ENCODE data around the gene TEX264. TPM values are rescaled to one million over a fixed set of nuclear protein-coding genes. Genes with fewer than 3 reads are reported as not detected.

TEX264 gene
- polyA plus RNA-seq, 3 donors: 58.3 to 108 (median 80.8) TPM

DNA sequence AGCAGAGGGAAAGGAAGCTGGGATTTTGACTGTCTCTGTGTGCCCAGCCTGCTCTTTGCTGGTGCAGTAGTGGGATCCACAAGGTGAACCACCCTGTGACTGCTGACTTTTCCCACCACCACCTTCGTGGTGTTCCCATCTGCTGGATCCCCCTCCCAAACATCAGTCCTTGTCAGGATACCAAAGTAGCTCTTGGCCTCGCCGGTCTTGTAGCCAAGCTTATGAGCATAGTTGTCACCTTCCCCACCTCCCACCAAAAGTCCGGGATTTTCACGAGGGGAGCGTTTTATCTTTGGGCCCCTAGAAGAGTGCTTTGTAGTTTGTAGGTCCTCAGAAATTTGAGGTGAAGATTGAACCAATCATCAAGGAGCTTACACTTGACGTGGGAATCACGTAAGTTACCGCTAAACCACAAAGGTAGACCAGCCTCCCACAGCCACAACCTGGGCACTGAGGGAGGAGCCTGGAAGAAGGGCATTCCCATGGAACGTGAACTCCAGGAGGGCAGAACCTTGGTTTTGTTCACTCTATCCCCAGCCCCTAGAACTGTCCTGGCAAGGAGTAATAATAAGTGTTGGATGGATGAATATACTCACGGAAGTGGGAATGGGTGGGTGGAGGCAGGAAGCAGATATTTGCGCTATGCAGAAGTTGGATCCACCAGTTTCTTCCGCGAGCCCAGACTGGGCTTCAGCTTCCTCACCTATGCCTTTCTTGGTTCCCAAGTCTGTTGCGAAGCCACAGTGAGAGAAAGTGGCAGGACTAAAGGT, 814 bp upstream of the TEX264 start:
- Histone ChIP-seq H3K4me2 (replicated peaks; ENCODE audit: extremely low read depth, low read length, poor library complexity, severe bottlenecking) (peak overlapping the region; percentile 99), H3K27ac (ENCODE audit: low read depth in 1 of 2, low read length in 2 of 2) (peak overlapping the region; percentile 81 to 89), H4K20me1 (ENCODE audit: insufficient read depth, low read length) (peaks cover 26% of the 10 kb centered on the region), H3K27me3 (ENCODE audit: control insufficient read depth in 2 of 2, insufficient read depth in 2 of 2, low read length in 2 of 2) (no peaks in the 10 kb centered on the region), H3K79me2 (ENCODE audit: insufficient read depth, low read length) (peaks cover 34% of the 10 kb centered on the region), H3K9ac (ENCODE audit: insufficient read depth, low read length, poor library complexity, severe bottlenecking) (peak overlapping the region; percentile 80), H3K36me3 (replicated peaks in 1 of 2; ENCODE audit: control insufficient read depth in 1 of 2, insufficient read depth in 2 of 2, low read length in 2 of 2) (peaks cover 12 to 19% of the 10 kb centered on the region in 2 donors), H3K4me3 (replicated peaks in 1 of 3; ENCODE audit: low read depth in 2 of 3, low read length in 3 of 3) (peak overlapping the region; percentile 11 to 96 (median 95)), H2AFZ (ENCODE audit: insufficient read depth, low read depth, low read length, poor library complexity, severe bottlenecking) (peak overlapping the region; percentile 96), H3K4me1 (ENCODE audit: control insufficient read depth in 1 of 2, insufficient read depth in 2 of 2, low read length in 2 of 2) (peaks cover 47 to 72% of the 10 kb centered on the region in 2 donors), H3K9me3 (replicated peaks in 1 of 2; ENCODE audit: control insufficient read depth in 1 of 2, insufficient read depth in 1 of 2, low read length in 2 of 2) (no peaks in the 10 kb centered on the region)
- TF ChIP-seq, protein P1, sequence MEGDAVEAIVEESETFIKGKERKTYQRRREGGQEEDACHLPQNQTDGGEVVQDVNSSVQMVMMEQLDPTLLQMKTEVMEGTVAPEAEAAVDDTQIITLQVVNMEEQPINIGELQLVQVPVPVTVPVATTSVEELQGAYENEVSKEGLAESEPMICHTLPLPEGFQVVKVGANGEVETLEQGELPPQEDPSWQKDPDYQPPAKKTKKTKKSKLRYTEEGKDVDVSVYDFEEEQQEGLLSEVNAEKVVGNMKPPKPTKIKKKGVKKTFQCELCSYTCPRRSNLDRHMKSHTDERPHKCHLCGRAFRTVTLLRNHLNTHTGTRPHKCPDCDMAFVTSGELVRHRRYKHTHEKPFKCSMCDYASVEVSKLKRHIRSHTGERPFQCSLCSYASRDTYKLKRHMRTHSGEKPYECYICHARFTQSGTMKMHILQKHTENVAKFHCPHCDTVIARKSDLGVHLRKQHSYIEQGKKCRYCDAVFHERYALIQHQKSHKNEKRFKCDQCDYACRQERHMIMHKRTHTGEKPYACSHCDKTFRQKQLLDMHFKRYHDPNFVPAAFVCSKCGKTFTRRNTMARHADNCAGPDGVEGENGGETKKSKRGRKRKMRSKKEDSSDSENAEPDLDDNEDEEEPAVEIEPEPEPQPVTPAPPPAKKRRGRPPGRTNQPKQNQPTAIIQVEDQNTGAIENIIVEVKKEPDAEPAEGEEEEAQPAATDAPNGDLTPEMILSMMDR (IDR thresholded peaks at IDR 0.05): no peak
- peak overlapping the region; percentile 63 to 66 for H3K4me3 Mint-ChIP-seq
- intact Hi-C loops (cut with micrococcal nuclease): loop anchor here in 1 of 2 donors (2.0 kb wide), 2 partner anchors 169 to 279 kb away; partner anchors contain the start of genes DCAF1 and RBM15B
- no peaks in the 10 kb centered on the region for H3K9me3 Mint-ChIP-seq
- DNase-seq: no peak
- H3K27ac Mint-ChIP-seq: peak overlapping the region; percentile 68 to 92 (median 88)
- WGBS (ENCODE audit: insufficient coverage): 0% methylated on average over 5 of the region's 15 CpGs
- H3K27me3 Mint-ChIP-seq (ENCODE audit: low read depth in 3 of 3): no peaks in the 10 kb centered on the region
- peaks cover 71% of the 10 kb centered on the region for H3K4me1 Mint-ChIP-seq
- H3K36me3 Mint-ChIP-seq: peaks cover 21% of the 10 kb centered on the region in 2 donors

DNA sequence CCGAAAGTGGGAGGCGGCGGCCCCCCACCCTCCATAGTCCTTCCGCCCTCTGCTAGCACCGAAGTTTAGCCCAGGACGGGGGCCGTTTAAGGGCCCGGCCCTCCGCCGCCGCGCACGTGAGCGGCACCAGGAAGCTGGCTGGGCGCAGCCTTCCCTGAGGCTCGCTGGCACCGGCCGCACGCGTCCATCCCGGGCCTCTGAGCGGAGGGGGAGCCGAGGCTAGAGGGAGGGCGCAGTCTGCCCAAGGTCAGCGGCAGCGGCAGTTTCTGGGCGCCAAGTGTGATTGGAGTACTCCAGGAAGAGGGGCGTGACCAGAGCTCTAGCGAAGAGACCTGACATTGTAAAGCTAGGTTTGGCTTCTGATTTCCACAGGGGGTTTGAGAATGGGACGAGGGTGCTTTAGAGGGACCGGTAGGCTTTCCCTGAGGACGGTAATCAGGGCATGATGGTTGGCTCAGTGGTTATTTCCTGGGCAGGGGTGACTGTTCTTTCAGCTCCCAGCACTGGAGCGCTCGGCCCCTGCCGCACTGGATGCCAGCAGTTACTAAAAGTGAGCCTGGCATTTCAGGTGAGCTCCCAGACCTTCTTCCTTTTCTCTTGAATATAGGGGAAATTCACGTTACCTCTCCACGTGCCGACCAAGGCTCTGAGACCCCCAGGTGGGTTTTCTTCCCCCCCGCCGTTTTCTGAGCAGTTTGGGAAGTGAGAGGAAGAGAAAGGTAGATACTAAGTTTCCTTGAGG, 853 bp downstream of the TEX264 start:
- peak overlapping the region; percentile 86 to 96 (median 95) for H3K4me3 ChIP-seq (replicated peaks in 1 of 3; ENCODE audit: low read depth in 2 of 3, low read length in 3 of 3)
- peak overlapping the region; percentile 87 to 89 for H3K27ac ChIP-seq (ENCODE audit: low read depth in 1 of 2, low read length in 2 of 2)
- peak overlapping the region; percentile 80 for H3K9ac ChIP-seq (ENCODE audit: insufficient read depth, low read length, poor library complexity, severe bottlenecking)
- peak overlapping the region; percentile 99 for H3K4me2 ChIP-seq (replicated peaks; ENCODE audit: extremely low read depth, low read length, poor library complexity, severe bottlenecking)
- Mint-ChIP-seq H3K9me3 (no peaks in the 10 kb centered on the region), H3K4me1 (peaks cover 78% of the 10 kb centered on the region), H3K36me3 (peaks cover 30 to 37% of the 10 kb centered on the region in 2 donors), H3K27ac (peak overlapping the region; percentile 77 to 91 (median 85)), H3K27me3 (ENCODE audit: low read depth in 3 of 3) (no peaks in the 10 kb centered on the region), H3K4me3 (peak overlapping the region; percentile 87 to 91)
- peaks cover 27 to 30% of the 10 kb centered on the region in 2 donors for H3K36me3 ChIP-seq (replicated peaks in 1 of 2; ENCODE audit: control insufficient read depth in 1 of 2, insufficient read depth in 2 of 2, low read length in 2 of 2)
- peaks cover 48% of the 10 kb centered on the region for H3K79me2 ChIP-seq (ENCODE audit: insufficient read depth, low read length)
- peaks cover 32% of the 10 kb centered on the region for H4K20me1 ChIP-seq (ENCODE audit: insufficient read depth, low read length)
- TF ChIP-seq, protein P1 (IDR thresholded peaks at IDR 0.05): no peak
- intact Hi-C loops (cut with micrococcal nuclease): loop anchor here in 1 of 2 donors (2.0 kb wide), 2 partner anchors 171 to 281 kb away; partner anchors contain the start of genes DCAF1 and RBM15B
- H3K27me3 ChIP-seq (ENCODE audit: control insufficient read depth in 2 of 2, insufficient read depth in 2 of 2, low read length in 2 of 2): no peaks in the 10 kb centered on the region
- DNase-seq: peak; percentile 42 to 63 (median 59)
- 0% methylated on average over 31 of the region's 40 CpGs for WGBS (ENCODE audit: insufficient coverage)
- no peaks in the 10 kb centered on the region for H3K9me3 ChIP-seq (replicated peaks in 1 of 2; ENCODE audit: control insufficient read depth in 1 of 2, insufficient read depth in 1 of 2, low read length in 2 of 2)
- peak overlapping the region; percentile 96 for H2AFZ ChIP-seq (ENCODE audit: insufficient read depth, low read depth, low read length, poor library complexity, severe bottlenecking)
- peaks cover 47 to 68% of the 10 kb centered on the region in 2 donors for H3K4me1 ChIP-seq (ENCODE audit: control insufficient read depth in 1 of 2, insufficient read depth in 2 of 2, low read length in 2 of 2)
